ENCODE measurements around the gene GDAP2. TPM values are rescaled to one million over a fixed set of nuclear protein-coding genes. Genes with fewer than 3 reads are reported as not detected.

The GDAP2 gene
- polyA plus RNA-seq, 3 donors, result 17.8 to 28.7 (median 21.1) TPM

GRCh38 chr1:117967881-117968280 is 38.5 kb upstream of the GDAP2 start:
- H3K27ac ChIP-seq (ENCODE audit: low read depth in 1 of 2, low read length in 2 of 2), result no peak overlapping the region
- no peaks in the 10 kb centered on the region for H3K79me2 ChIP-seq (ENCODE audit: insufficient read depth, low read length)
- peaks cover 0 to 3% (median 1%) of the 10 kb centered on the region in 3 donors for H3K27me3 Mint-ChIP-seq (ENCODE audit: low read depth in 3 of 3)
- no peak overlapping the region for H3K4me3 Mint-ChIP-seq
- no peaks in the 10 kb centered on the region for H3K9me3 ChIP-seq (replicated peaks in 1 of 2; ENCODE audit: control insufficient read depth in 1 of 2, insufficient read depth in 1 of 2, low read length in 2 of 2)
- H3K27me3 ChIP-seq (ENCODE audit: control insufficient read depth in 2 of 2, insufficient read depth in 2 of 2, low read length in 2 of 2), result no peaks in the 10 kb centered on the region
- peaks cover 0 to 5% of the 10 kb centered on the region in 2 donors for H3K4me1 ChIP-seq (ENCODE audit: control insufficient read depth in 1 of 2, insufficient read depth in 2 of 2, low read length in 2 of 2)
- H3K4me1 Mint-ChIP-seq, result peaks cover 13% of the 10 kb centered on the region
- intact Hi-C loops (cut with micrococcal nuclease), result no loop called here
- peaks cover 0 to 2% of the 10 kb centered on the region in 2 donors for H3K36me3 ChIP-seq (replicated peaks in 1 of 2; ENCODE audit: control insufficient read depth in 1 of 2, insufficient read depth in 2 of 2, low read length in 2 of 2)
- H3K9ac ChIP-seq (ENCODE audit: insufficient read depth, low read length, poor library complexity, severe bottlenecking), result no peak overlapping the region
- H3K36me3 Mint-ChIP-seq, result peaks cover 3 to 5% of the 10 kb centered on the region in 2 donors
- no peak overlapping the region for H3K4me2 ChIP-seq (replicated peaks; ENCODE audit: extremely low read depth, low read length, poor library complexity, severe bottlenecking)
- no CpG with 5 or more reads among the region's 1 CpG for WGBS (ENCODE audit: insufficient coverage)
- no peak overlapping the region for H3K4me3 ChIP-seq (replicated peaks in 1 of 3; ENCODE audit: low read depth in 2 of 3, low read length in 3 of 3)
- no peak overlapping the region for H3K27ac Mint-ChIP-seq
- H2AFZ ChIP-seq (ENCODE audit: insufficient read depth, low read depth, low read length, poor library complexity, severe bottlenecking), result no peak overlapping the region
- TF ChIP-seq CTCF (IDR thresholded peaks at IDR 0.05), result no peak
- H3K9me3 Mint-ChIP-seq, result peaks cover 0 to 2% (median 0%) of the 10 kb centered on the region in 7 donors
- no peak for DNase-seq
- no peaks in the 10 kb centered on the region for H4K20me1 ChIP-seq (ENCODE audit: insufficient read depth, low read length)

- no peak overlapping the region for H3K27ac Mint-ChIP-seq
- Histone ChIP-seq H3K4me1 (ENCODE audit: control insufficient read depth in 1 of 2, insufficient read depth in 2 of 2, low read length in 2 of 2) (peaks cover 0 to 5% of the 10 kb centered on the region in 2 donors), H3K36me3 (replicated peaks in 1 of 2; ENCODE audit: control insufficient read depth in 1 of 2, insufficient read depth in 2 of 2, low read length in 2 of 2) (peaks cover 0 to 6% of the 10 kb centered on the region in 2 donors), H3K27me3 (ENCODE audit: control insufficient read depth in 2 of 2, insufficient read depth in 2 of 2, low read length in 2 of 2) (no peaks in the 10 kb centered on the region), H3K9ac (ENCODE audit: insufficient read depth, low read length, poor library complexity, severe bottlenecking) (no peak overlapping the region), H3K4me3 (replicated peaks in 1 of 3; ENCODE audit: low read depth in 2 of 3, low read length in 3 of 3) (no peak overlapping the region), H3K79me2 (ENCODE audit: insufficient read depth, low read length) (no peaks in the 10 kb centered on the region), H2AFZ (ENCODE audit: insufficient read depth, low read depth, low read length, poor library complexity, severe bottlenecking) (no peak overlapping the region), H3K4me2 (replicated peaks; ENCODE audit: extremely low read depth, low read length, poor library complexity, severe bottlenecking) (no peak overlapping the region), H3K9me3 (replicated peaks in 1 of 2; ENCODE audit: control insufficient read depth in 1 of 2, insufficient read depth in 1 of 2, low read length in 2 of 2) (no peaks in the 10 kb centered on the region), H4K20me1 (ENCODE audit: insufficient read depth, low read length) (no peaks in the 10 kb centered on the region), H3K27ac (ENCODE audit: low read depth in 1 of 2, low read length in 2 of 2) (no peak overlapping the region)
- peaks cover 13% of the 10 kb centered on the region for H3K4me1 Mint-ChIP-seq
- 31% methylated on average over 2 of the region's 4 CpGs for WGBS (ENCODE audit: insufficient coverage)
- no peak overlapping the region for H3K4me3 Mint-ChIP-seq
- no peak for DNase-seq
- H3K36me3 Mint-ChIP-seq, result peaks cover 3 to 5% of the 10 kb centered on the region in 2 donors
- H3K27me3 Mint-ChIP-seq (ENCODE audit: low read depth in 3 of 3), result peaks cover 0 to 3% (median 1%) of the 10 kb centered on the region in 3 donors
- TF ChIP-seq CTCF (IDR thresholded peaks at IDR 0.05), result no peak
- no peaks in the 10 kb centered on the region for H3K9me3 Mint-ChIP-seq
- intact Hi-C loops (cut with micrococcal nuclease), result no loop called here
These were observed 38.1 kb upstream of the GDAP2 start for GRCh38 chr1:117967477-117967876.

Measured in CD14-positive monocyte (primary cell).